A673 (cell line): ENCODE measurements around the gene ADNP2. TPM values are rescaled to one million over a fixed set of nuclear protein-coding genes. Genes with fewer than 3 reads are reported as not detected.

Experiments used
- BruUV-seq: library from RNA; stranded (reverse); fragments of 400-500 nt; replicated peaks from 2 replicates; lab custom pipeline; 2021; lab: Mats Ljungman, UMichigan
- CTCF ChIA-PET: fragments of 300-600 bp; sonication (Branson Sonifier 250); formaldehyde crosslinking; loops from one replicate; lab custom pipeline; 2022; ENCODE audit warnings: antibody characterized with exemption; lab: Charles Lee
- POLR2A ChIA-PET: fragments of 300-600 bp; sonication (Branson Sonifier 250); formaldehyde crosslinking; loops from one replicate; lab custom pipeline; 2022; ENCODE audit warnings: antibody characterized with exemption; ENCODE audit not compliant: low non-redundant PET; lab: Charles Lee
- DNase-seq: peaks from one replicate; pipeline ENCODE4 v3.0.0-alpha.2; 2015; ENCODE audit warnings: low spot score
- H3K27ac ChIP-seq: fragments of 200-600 bp; sonication (generic); 2 replicates; pipeline ENCODE4 v1.5.1; 2016; ENCODE audit warnings: mixed run types, low read depth, mild to moderate bottlenecking, mixed read lengths, antibody characterized with exemption, low read length; ENCODE audit not compliant: poor library complexity, severe bottlenecking
- H3K27me3 ChIP-seq: fragments of 200-600 bp; sonication (generic); replicated peaks from 2 replicates; pipeline ENCODE4 v1.6.1; 2017; ENCODE audit warnings: mixed run types, low read depth, mild to moderate bottlenecking, mixed read lengths, antibody characterized with exemption, low read length; ENCODE audit not compliant: insufficient read depth, poor library complexity
- H3K36me3 ChIP-seq: fragments of 200-600 bp; sonication (generic); 2 replicates; pipeline ENCODE4 v1.6.1; 2016; ENCODE audit warnings: mixed run types, mild to moderate bottlenecking, mixed read lengths, antibody characterized with exemption, low read length; ENCODE audit not compliant: insufficient read depth, poor library complexity, severe bottlenecking
- H3K4me1 ChIP-seq: fragments of 200-600 bp; sonication (generic); 2 replicates; pipeline ENCODE4 v1.6.1; 2017; ENCODE audit warnings: mixed run types, mild to moderate bottlenecking, mixed read lengths, antibody characterized with exemption, low read length; ENCODE audit not compliant: insufficient read depth, poor library complexity, severe bottlenecking
- H3K4me3 ChIP-seq: fragments of 200-600 bp; sonication (generic); 2 replicates; pipeline ENCODE4 v1.5.1; 2016; ENCODE audit warnings: low read depth, mixed run types, mild to moderate bottlenecking, mixed read lengths, low read length; ENCODE audit not compliant: poor library complexity, severe bottlenecking
- H3K9me3 ChIP-seq: fragments of 200-600 bp; sonication (generic); 2 replicates; pipeline ENCODE4 v1.6.1; 2016; ENCODE audit warnings: mixed run types, low read depth, mild to moderate bottlenecking, mixed read lengths, antibody characterized with exemption, low read length; ENCODE audit not compliant: poor library complexity, severe bottlenecking
- EZH2 ChIP-seq: fragments of 200-600 bp; sonication (generic); IDR thresholded peaks from 2 replicates; pipeline ENCODE4 v1.6.1; 2017; ENCODE audit warnings: borderline replicate concordance, low read depth, mild to moderate bottlenecking, mixed read lengths, antibody characterized with exemption, low read length; ENCODE audit not compliant: poor library complexity, severe bottlenecking
- intact Hi-C: fragments of 100-400 bp; cut with micrococcal nuclease; formaldehyde crosslinking; loops from one replicate; pipeline ENCODE4 v1.10.0; 2022; ENCODE audit not compliant: unreplicated experiment
- total RNA-seq: library from RNA; stranded (reverse); gene quantifications from 2 replicates; pipeline ENCODE4 v1.2.3, GENCODE V29; 2021
- TF ChIP-seq, protein P1 (sequence below): fragments of 300-800, 200-600 bp; sonication (generic); conservative IDR thresholded peaks from 2 replicates; pipeline ENCODE4 v1.5.1; 2017; ENCODE audit warnings: low read depth, mild to moderate bottlenecking, antibody characterized with exemption, low read length, moderate library complexity, mixed read lengths

Gene ADNP2
- total RNA-seq, 1 experiment from 2014 or later, result 27.5 TPM

DNA sequence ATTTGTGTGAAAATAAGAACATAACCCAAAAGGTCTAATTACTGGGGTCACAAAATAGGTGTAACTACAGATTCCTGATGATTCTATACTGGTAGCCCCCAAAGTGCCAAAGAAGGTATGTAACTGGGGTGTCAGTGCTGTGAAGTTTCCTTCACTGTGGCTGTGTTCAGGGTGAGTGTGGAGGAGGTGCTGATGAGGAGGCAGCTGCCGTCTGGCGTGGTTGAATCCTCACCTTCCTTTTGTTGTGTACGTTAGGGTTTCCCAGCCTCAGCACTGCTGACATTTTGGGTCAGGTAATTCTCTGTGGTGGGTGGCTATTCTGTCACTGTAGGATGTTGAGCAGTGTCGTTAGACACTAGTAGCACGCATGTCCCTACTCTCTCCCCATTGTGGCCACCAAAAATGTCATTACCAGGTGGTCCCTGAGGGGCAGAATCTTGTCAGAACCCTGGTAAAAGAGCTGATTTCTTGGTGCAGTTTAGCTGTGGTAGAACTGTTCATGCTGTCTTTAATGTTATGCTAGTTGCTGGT lies 31.5 kb downstream of the ADNP2 start:
- intact Hi-C loops, result no loop called here
- no peaks in the 10 kb centered on the region for H3K9me3 ChIP-seq
- no peak overlapping the region for H3K27ac ChIP-seq
- H3K36me3 ChIP-seq, result peaks cover 47% of the 10 kb centered on the region
- no peak overlapping the region for H3K4me3 ChIP-seq
- no peak for DNase-seq
- no peak for TF ChIP-seq EZH2
- TF ChIP-seq, protein P1, sequence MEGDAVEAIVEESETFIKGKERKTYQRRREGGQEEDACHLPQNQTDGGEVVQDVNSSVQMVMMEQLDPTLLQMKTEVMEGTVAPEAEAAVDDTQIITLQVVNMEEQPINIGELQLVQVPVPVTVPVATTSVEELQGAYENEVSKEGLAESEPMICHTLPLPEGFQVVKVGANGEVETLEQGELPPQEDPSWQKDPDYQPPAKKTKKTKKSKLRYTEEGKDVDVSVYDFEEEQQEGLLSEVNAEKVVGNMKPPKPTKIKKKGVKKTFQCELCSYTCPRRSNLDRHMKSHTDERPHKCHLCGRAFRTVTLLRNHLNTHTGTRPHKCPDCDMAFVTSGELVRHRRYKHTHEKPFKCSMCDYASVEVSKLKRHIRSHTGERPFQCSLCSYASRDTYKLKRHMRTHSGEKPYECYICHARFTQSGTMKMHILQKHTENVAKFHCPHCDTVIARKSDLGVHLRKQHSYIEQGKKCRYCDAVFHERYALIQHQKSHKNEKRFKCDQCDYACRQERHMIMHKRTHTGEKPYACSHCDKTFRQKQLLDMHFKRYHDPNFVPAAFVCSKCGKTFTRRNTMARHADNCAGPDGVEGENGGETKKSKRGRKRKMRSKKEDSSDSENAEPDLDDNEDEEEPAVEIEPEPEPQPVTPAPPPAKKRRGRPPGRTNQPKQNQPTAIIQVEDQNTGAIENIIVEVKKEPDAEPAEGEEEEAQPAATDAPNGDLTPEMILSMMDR, result no peak
- no TSS peak for BruUV-seq
- POLR2A ChIA-PET, result no interaction called here
- no peaks in the 10 kb centered on the region for H3K4me1 ChIP-seq
- H3K27me3 ChIP-seq, result no peaks in the 10 kb centered on the region
- CTCF ChIA-PET, result no interaction called here

GRCh38 chr18:80143881-80144280 lies 34.8 kb downstream of the ADNP2 start:
- no TSS peak for BruUV-seq
- H3K36me3 ChIP-seq, result peaks cover 13% of the 10 kb centered on the region
- POLR2A ChIA-PET, result no interaction called here
- no peak for DNase-seq
- H3K27me3 ChIP-seq, result no peaks in the 10 kb centered on the region
- no peaks in the 10 kb centered on the region for H3K4me1 ChIP-seq
- H3K9me3 ChIP-seq, result no peaks in the 10 kb centered on the region
- CTCF ChIA-PET, result no interaction called here
- intact Hi-C loops, result no loop called here
- TF ChIP-seq EZH2, result no peak
- TF ChIP-seq, protein P1, result no peak
- H3K4me3 ChIP-seq, result no peak overlapping the region
- no peak overlapping the region for H3K27ac ChIP-seq

DNA sequence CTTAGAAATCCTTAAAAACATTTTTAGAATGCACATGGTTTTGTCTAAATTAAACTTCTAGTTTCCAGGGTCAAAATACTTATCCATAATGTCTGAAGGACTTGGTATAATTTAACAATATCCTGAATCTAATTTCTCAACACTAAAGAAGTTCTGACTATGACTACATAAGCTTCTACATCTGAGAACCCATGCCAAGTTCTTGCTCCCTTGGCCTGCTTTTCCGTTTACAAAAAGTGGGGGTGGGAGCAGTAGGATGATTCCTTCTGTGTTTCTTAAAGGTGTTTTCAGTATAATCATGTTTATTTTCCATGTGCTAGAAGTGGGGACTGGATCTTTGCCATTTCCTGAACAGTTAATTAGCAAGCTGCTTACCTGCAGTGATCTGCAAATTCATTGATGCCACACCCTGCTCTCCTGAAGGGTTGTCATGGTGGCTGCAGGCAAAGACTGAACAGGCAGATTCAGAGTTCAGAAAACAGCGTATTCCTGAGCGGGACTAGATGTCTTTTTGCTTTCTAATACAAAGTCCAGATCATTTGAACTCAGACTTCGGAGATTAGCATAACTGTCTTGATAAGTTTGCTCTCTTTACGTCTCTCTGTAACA lies 36.2 kb downstream of the ADNP2 start:
- Histone ChIP-seq H3K4me3 (no peak overlapping the region), H3K36me3 (no peaks in the 10 kb centered on the region), H3K27me3 (no peaks in the 10 kb centered on the region), H3K9me3 (no peaks in the 10 kb centered on the region), H3K27ac (no peak overlapping the region), H3K4me1 (no peaks in the 10 kb centered on the region)
- no peak for TF ChIP-seq EZH2
- TF ChIP-seq, protein P1, result no peak
- BruUV-seq, result no TSS peak
- DNase-seq, result no peak
- intact Hi-C loops, result loop anchor here (1.0 kb wide), 1 partner anchor 17 kb away; no protein-coding TSS in a partner anchor
- POLR2A ChIA-PET, result no interaction called here
- CTCF ChIA-PET, result no interaction called here
